ENCODE measurements around the gene MOCS1.

Gene MOCS1

GRCh38 chr6:39881851-39882530 is 52.3 kb downstream of the MOCS1 start:
- DNase-seq (ENCODE audit: extremely low read depth in 1 of 2, low read depth in 1 of 2): no peak

- DNase-seq (ENCODE audit: extremely low read depth in 1 of 2, low read depth in 1 of 2): no peak
These were observed 53.7 kb downstream of the MOCS1 start for GRCh38 chr6:39880594-39880993.

GRCh38 chr6:39879535-39879934 is 54.7 kb downstream of the MOCS1 start:
- DNase-seq (ENCODE audit: extremely low read depth in 1 of 2, low read depth in 1 of 2): no peak

GRCh38 chr6:39876826-39877225 is 57.4 kb downstream of the MOCS1 start:
- DNase-seq (ENCODE audit: extremely low read depth in 1 of 2, low read depth in 1 of 2): no peak

GRCh38 chr6:39876111-39876510 is 58.2 kb downstream of the MOCS1 start:
- no peak for DNase-seq (ENCODE audit: extremely low read depth in 1 of 2, low read depth in 1 of 2)

- DNase-seq (ENCODE audit: extremely low read depth in 1 of 2, low read depth in 1 of 2): no peak
These were observed 60.8 kb downstream of the MOCS1 start for GRCh38 chr6:39873439-39873838.

- no peak for DNase-seq (ENCODE audit: extremely low read depth in 1 of 2, low read depth in 1 of 2)
These were observed 63.3 kb downstream of the MOCS1 start for GRCh38 chr6:39870950-39871349.

GRCh38 chr6:39867592-39867991 is 66.7 kb downstream of the MOCS1 start:
- no peak for DNase-seq (ENCODE audit: extremely low read depth in 1 of 2, low read depth in 1 of 2)

- DNase-seq (ENCODE audit: extremely low read depth in 1 of 2, low read depth in 1 of 2): peak; percentile 22 to 29
These were observed 69.0 kb downstream of the MOCS1 start for GRCh38 chr6:39865011-39865888.

- no peak for DNase-seq (ENCODE audit: extremely low read depth in 1 of 2, low read depth in 1 of 2)
These were observed 72.6 kb downstream of the MOCS1 start for GRCh38 chr6:39861663-39862062.

- no peak for DNase-seq (ENCODE audit: extremely low read depth in 1 of 2, low read depth in 1 of 2)
These were observed 75.2 kb downstream of the MOCS1 start for GRCh38 chr6:39859025-39859424.

- DNase-seq (ENCODE audit: extremely low read depth in 1 of 2, low read depth in 1 of 2): no peak
These were observed 78.8 kb downstream of the MOCS1 start for GRCh38 chr6:39855356-39855995.
